ENCODE measurements around the gene TRPM2. TPM values are rescaled to one million over a fixed set of nuclear protein-coding genes. Genes with fewer than 3 reads are reported as not detected.
A peak's percentile ranks its signal among the peaks of the same experiment; 100 is the strongest.

The TRPM2 gene
- total and polyA plus RNA-seq, 10 of the 15 experiments (the other 5 are each of a cell fraction or from before 2014, with no cell fraction given), result 0.03 to 9.1 (median 2.6) TPM

DNA sequence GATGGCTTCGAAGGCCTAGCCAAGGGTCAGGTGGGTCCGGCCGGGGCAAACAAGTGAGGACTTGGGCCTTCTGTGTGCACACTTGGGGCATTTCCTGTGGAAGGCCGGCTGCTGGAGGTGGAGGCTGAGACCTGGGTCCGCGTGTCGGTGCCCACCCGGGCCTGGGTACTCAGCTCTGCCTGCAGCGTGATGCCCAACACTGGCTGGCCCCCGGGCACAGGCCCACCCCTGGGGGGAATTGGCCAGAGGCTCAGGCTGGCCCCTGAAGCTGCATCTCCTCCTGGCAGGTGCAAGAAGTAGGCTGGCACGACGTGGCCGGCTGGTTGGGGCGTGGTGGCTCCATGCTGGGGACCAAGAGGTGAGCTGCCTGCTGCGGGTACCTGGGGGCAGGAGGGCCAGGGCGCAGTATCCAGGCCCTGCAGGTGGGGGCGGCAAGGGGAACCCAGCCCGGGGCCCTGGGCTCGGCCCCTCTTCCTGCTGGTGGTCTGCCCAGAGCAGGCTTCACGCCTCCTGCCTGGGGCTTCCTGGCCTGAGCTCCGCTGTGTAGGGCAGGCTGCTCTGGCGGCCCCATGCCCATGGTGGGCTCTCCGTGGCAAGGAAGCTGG, 31.5 kb upstream of the TRPM2 start:
- FAIRE-seq, result no peak
- no peak overlapping the region for H3K4me3 ChIP-seq
- no peak for ATAC-seq
- H3K9ac ChIP-seq (ENCODE audit: control insufficient read depth, insufficient read depth, low read length), result no peak overlapping the region
- H3K27ac ChIP-seq (ENCODE audit: control insufficient read depth, insufficient read depth), result no peak overlapping the region
- ChIA-PET RAD21 (ENCODE audit: unreplicated experiment) (no interaction called here), SMC1A (ENCODE audit: uncharacterized antibody, unreplicated experiment) (no interaction called here), CTCF (no interaction called here), POLR2A (no interaction called here)
- DNase-seq (ENCODE audit: low read depth, low spot score), result no peak
- no peaks in the 10 kb centered on the region for H4K20me1 ChIP-seq (ENCODE audit: control insufficient read depth, insufficient read depth)
- H3K9me3 ChIP-seq (replicated peaks; ENCODE audit: control insufficient read depth, insufficient read depth, low read length), result no peaks in the 10 kb centered on the region
- no peaks in the 10 kb centered on the region for H3K27me3 ChIP-seq (replicated peaks in 1 of 2; ENCODE audit: control insufficient read depth in 2 of 2, insufficient read depth in 2 of 2, low read length in 1 of 2)
- 89% methylated on average over 23 of the region's 23 CpGs for WGBS (ENCODE audit: insufficient coverage, insufficient replicate concordance, low lambda C conversion rate, missing lambda C conversion rate)
- H3K79me2 ChIP-seq (ENCODE audit: control insufficient read depth, insufficient read depth, low read length), result no peaks in the 10 kb centered on the region
- no peak overlapping the region for H3K4me2 ChIP-seq (ENCODE audit: control insufficient read depth, insufficient read depth)
- no peaks in the 10 kb centered on the region for H3K4me1 ChIP-seq (ENCODE audit: control insufficient read depth, insufficient read depth, low read length)
- H3K36me3 ChIP-seq (ENCODE audit: control insufficient read depth in 2 of 2, insufficient read depth in 2 of 2, low read length in 1 of 2), result peaks cover 7 to 32% of the 10 kb centered on the region in 2 experiments; a peak in 3 of 4 replicates
- in situ Hi-C loops (cut with MboI), result no loop called here
- no peak for TF ChIP-seq TBL1XR1 (IDR thresholded peaks at IDR 0.05; ENCODE audit: low read depth, low read length)
- peak; percentile 32; the same call in 1 of the 2 replicates for TF ChIP-seq POLR2A (IDR thresholded peaks at IDR 0.05; ENCODE audit: low read depth, low read length)
- TF ChIP-seq, protein P1, sequence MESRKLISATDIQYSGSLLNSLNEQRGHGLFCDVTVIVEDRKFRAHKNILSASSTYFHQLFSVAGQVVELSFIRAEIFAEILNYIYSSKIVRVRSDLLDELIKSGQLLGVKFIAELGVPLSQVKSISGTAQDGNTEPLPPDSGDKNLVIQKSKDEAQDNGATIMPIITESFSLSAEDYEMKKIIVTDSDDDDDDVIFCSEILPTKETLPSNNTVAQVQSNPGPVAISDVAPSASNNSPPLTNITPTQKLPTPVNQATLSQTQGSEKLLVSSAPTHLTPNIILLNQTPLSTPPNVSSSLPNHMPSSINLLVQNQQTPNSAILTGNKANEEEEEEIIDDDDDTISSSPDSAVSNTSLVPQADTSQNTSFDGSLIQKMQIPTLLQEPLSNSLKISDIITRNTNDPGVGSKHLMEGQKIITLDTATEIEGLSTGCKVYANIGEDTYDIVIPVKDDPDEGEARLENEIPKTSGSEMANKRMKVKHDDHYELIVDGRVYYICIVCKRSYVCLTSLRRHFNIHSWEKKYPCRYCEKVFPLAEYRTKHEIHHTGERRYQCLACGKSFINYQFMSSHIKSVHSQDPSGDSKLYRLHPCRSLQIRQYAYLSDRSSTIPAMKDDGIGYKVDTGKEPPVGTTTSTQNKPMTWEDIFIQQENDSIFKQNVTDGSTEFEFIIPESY (IDR thresholded peaks at IDR 0.05), result no peak
- H2AFZ ChIP-seq (ENCODE audit: control insufficient read depth, low read depth, low read length), result no peak overlapping the region
- intact Hi-C loops (cut with micrococcal nuclease; ENCODE audit: unreplicated experiment), result no loop called here
- BruUV-seq (replicated peaks), result no TSS peak

DNA sequence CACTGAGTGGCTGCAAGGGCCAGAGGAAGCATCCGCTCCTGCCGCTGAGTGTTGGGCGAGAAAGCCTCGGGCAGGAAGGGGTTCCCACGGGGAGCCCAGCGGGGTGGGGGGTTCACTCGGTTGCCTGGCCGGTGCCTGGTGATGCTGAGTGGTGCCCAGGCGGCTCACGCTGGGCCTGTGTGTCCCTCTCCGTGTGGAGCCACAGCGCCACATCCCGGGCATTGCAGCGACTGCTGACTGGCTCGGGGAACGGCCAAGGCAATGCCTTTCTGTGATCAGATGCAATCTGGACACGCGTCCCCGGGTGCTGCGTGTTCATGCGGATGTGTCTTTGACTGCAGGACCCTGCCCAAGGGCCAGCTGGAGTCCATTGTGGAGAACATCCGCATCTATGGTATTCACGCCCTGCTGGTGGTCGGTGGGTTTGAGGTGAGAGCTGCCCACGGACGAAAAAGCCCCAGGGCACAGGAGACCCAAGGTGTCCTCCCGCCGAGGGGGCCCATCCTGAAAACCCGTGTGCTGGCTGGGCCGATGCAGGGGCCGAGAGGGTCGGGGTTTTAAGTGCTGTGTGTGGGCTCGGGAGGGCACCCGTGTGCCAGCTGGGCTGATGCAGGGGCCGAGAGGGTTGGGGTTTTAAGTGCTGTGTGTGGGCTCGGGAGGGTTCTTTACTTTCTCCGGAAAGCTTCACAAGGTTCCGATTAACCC, 30.6 kb upstream of the TRPM2 start:
- RAD21 ChIA-PET (ENCODE audit: unreplicated experiment), result no interaction called here
- in situ Hi-C loops (cut with MboI), result no loop called here

More for the DNA sequence above, 30.6 kb upstream of the TRPM2 start:
- Histone ChIP-seq H3K4me2 (ENCODE audit: control insufficient read depth, insufficient read depth) (no peak overlapping the region), H3K79me2 (ENCODE audit: control insufficient read depth, insufficient read depth, low read length) (no peaks in the 10 kb centered on the region), H3K36me3 (ENCODE audit: control insufficient read depth in 2 of 2, insufficient read depth in 2 of 2, low read length in 1 of 2) (peaks cover 5 to 28% of the 10 kb centered on the region in 2 experiments; a peak in 3 of 4 replicates), H3K27me3 (replicated peaks in 1 of 2; ENCODE audit: control insufficient read depth in 2 of 2, insufficient read depth in 2 of 2, low read length in 1 of 2) (no peaks in the 10 kb centered on the region), H4K20me1 (ENCODE audit: control insufficient read depth, insufficient read depth) (no peaks in the 10 kb centered on the region), H3K9me3 (replicated peaks; ENCODE audit: control insufficient read depth, insufficient read depth, low read length) (no peaks in the 10 kb centered on the region), H2AFZ (ENCODE audit: control insufficient read depth, low read depth, low read length) (no peak overlapping the region), H3K4me1 (ENCODE audit: control insufficient read depth, insufficient read depth, low read length) (no peaks in the 10 kb centered on the region), H3K27ac (ENCODE audit: control insufficient read depth, insufficient read depth) (no peak overlapping the region), H3K4me3 (no peak overlapping the region), H3K9ac (ENCODE audit: control insufficient read depth, insufficient read depth, low read length) (no peak overlapping the region)
- ChIA-PET CTCF (no interaction called here), POLR2A (no interaction called here), SMC1A (ENCODE audit: uncharacterized antibody, unreplicated experiment) (interaction anchor here (0.6 kb wide), 1 partner anchor 239 kb away, joined by 3 read pairs; no protein-coding TSS in a partner anchor)
- no peak for TF ChIP-seq ATF2 (IDR thresholded peaks at IDR 0.05; ENCODE audit: low read length)
- TF ChIP-seq POLR2A (IDR thresholded peaks at IDR 0.05; ENCODE audit: low read depth, low read length), result no peak
- TF ChIP-seq EZH2 (IDR thresholded peaks at IDR 0.05; ENCODE audit: borderline replicate concordance, control insufficient read depth, low read depth, low read length), result no peak
- no peak for TF ChIP-seq MEF2A (IDR thresholded peaks at IDR 0.05; ENCODE audit: insufficient read depth, low read depth, low read length)
- no peak for TF ChIP-seq SMARCA5 (IDR thresholded peaks at IDR 0.05)
- no peak for TF ChIP-seq ZNF207 (IDR thresholded peaks at IDR 0.05; ENCODE audit: borderline replicate concordance)
- TF ChIP-seq PAX5 (IDR thresholded peaks at IDR 0.05; ENCODE audit: borderline replicate concordance, low read depth, low read length), result no peak
- TF ChIP-seq, protein P2, sequence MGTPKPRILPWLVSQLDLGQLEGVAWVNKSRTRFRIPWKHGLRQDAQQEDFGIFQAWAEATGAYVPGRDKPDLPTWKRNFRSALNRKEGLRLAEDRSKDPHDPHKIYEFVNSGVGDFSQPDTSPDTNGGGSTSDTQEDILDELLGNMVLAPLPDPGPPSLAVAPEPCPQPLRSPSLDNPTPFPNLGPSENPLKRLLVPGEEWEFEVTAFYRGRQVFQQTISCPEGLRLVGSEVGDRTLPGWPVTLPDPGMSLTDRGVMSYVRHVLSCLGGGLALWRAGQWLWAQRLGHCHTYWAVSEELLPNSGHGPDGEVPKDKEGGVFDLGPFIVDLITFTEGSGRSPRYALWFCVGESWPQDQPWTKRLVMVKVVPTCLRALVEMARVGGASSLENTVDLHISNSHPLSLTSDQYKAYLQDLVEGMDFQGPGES (IDR thresholded peaks at IDR 0.05), result no peak
- TF ChIP-seq ZNF24 (IDR thresholded peaks at IDR 0.05), result no peak
- no peak for TF ChIP-seq BMI1 (IDR thresholded peaks at IDR 0.05; ENCODE audit: borderline replicate concordance)
- BruUV-seq (replicated peaks), result no TSS peak
- ATAC-seq (no peak), DNase-seq (ENCODE audit: low read depth, low spot score) (no peak), FAIRE-seq (no peak)
- intact Hi-C loops (cut with micrococcal nuclease; ENCODE audit: unreplicated experiment), result no loop called here
- 95% methylated on average over 38 of the region's 38 CpGs for WGBS (ENCODE audit: insufficient coverage, insufficient replicate concordance, low lambda C conversion rate, missing lambda C conversion rate)
